GM10266 (cell line): ENCODE data around the gene SIGLEC1.

Source experiments
- DNase-seq: peaks from one replicate; pipeline ENCODE4 v3.0.0; 2012; ENCODE audit errors: extremely low spot score
- TF ChIP-seq, protein P1 (sequence below): IDR thresholded peaks from 2 replicates; pipeline ENCODE4 v1.5.1; 2012; ENCODE audit warnings: mild to moderate bottlenecking, low read depth; ENCODE audit not compliant: control insufficient read depth, insufficient read depth; ENCODE audit errors: missing control alignments

SIGLEC1 gene

DNA sequence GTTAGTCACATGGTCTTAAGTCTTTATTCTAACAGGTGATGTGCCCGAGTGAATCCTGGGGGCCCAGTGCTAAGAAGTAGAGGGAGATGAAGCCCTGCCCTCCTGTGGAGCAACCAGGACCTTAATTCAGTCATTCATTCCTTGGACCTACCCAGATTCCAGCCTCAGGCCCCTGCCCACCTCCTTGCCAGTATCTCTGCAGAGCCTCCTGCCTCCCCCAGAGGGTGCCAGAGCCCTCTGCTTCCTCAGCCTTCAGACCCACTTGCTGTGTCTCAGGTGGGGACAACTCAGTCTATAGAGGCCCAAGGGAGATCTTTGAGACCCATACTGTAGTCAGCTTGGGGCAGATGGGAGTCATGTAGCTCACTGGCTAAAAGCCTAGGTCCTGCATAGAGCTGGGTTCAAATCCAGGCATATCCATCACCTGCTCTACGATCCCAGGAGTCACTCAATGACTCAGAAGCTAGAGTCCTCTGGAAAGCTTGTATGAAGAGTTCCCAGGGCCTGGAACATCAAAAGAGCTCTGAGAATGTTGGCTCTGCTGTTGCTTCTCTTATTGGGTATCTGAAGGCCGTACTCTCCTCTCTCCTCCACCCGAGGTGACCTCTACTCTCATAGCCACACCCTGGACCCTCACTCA lies 3.9 kb upstream of the SIGLEC1 start:
- TF ChIP-seq, protein P1, sequence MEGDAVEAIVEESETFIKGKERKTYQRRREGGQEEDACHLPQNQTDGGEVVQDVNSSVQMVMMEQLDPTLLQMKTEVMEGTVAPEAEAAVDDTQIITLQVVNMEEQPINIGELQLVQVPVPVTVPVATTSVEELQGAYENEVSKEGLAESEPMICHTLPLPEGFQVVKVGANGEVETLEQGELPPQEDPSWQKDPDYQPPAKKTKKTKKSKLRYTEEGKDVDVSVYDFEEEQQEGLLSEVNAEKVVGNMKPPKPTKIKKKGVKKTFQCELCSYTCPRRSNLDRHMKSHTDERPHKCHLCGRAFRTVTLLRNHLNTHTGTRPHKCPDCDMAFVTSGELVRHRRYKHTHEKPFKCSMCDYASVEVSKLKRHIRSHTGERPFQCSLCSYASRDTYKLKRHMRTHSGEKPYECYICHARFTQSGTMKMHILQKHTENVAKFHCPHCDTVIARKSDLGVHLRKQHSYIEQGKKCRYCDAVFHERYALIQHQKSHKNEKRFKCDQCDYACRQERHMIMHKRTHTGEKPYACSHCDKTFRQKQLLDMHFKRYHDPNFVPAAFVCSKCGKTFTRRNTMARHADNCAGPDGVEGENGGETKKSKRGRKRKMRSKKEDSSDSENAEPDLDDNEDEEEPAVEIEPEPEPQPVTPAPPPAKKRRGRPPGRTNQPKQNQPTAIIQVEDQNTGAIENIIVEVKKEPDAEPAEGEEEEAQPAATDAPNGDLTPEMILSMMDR, result peak; percentile 54
- no peak for DNase-seq

DNA sequence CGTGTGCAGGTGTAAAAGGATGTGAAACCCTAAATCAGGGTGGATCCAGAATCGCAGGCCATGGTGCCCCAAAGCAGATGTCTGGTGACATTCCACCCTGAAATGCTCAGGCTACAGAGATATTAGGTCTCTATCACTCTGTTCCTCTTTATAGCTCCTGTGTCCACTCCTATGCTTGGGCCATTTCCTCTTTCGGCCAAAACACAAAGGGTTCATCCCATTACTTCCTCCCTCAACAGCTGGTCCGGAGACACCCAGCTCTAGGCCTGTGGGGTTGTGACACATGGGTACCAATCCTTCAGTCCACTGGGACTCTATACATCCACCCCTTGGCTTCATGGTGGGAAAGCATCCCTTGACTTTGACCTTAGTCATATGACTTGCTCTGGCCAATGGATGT lies 1.7 kb upstream of the SIGLEC1 start:
- TF ChIP-seq, protein P1, result no peak
- DNase-seq, result no peak

DNA sequence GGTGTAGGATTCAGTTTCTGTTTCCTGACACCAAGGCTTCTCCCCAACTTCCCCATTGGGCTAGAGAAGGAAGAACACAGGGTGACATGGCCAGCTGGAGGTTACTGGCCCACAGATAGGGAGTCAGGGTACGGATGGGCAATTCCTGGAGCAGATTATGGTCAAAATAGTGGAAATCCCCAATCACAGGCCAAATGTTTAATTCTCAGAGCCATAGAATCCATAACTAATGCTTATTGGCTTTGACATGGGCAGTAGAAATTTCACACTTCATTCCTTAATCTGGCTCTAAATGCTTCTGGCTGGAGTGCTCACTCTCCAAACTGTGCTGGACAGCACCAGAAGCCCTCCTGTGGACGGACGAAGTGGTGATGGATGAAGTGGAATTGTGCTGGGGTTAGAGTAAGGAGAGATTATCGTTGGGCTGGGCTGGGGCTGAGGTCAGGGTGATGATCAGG lies 887 bp downstream of the SIGLEC1 start:
- no peak for DNase-seq
- TF ChIP-seq, protein P1, result no peak

DNA sequence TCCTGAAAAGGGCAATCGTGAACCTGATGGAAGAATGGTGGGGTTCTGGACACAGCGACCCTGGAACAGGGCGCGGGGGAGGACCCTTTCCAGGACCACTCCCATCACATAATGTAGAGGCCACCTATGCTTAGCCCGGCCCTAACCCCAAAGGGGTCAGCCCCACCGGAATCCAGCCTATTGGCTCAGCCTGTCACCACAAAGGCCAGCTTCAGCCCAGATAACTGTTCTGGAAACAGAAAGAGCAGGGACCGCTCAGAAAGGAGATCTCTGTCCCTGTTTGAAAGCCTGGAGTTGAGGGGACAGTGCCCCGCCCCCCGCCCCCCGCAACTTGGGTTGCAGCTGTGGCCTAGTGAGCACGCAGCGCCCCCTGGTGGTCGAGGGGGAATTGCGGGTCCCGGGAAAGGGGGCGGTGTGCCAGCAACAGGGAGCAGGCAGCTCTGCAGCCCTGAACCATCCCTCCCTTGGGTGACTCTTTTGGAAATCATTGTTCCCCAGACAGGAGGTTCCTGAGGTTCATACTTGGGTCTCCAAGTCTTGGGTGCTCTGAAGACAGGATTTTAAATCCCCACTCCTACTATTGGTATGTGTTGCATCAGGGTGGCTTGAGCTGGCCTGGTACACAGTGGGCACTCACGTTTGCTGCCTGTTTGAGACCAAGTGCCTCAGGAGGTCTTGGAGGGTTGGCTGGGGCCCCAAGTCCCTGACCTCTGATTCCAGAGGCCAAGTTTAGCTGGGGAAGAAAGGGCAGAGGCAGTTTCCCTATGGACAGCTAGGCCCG lies 1.5 kb downstream of the SIGLEC1 start:
- TF ChIP-seq, protein P1, result peak; percentile 92

DNA sequence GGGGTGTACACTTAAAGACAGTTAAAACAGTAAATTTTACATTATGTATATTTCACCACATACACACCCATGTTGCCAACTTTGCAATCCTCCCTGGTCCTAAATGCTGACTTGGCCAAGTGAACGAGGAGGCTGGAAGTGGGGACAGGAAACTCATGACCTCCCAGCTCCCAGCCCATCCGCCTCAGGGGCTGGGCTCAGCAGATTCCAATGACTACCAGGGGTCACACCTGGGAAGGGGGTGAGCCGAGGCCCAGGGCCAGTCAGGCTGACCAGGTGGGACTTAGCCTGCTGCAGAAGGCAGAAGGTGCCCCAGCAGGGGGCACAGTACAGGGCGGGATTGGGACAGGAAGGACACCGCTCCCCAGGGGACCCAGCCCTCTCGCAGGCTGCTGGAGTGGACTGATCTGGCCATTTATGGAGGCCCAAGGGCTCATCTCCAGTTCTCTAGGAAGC lies 2.4 kb downstream of the SIGLEC1 start:
- no peak for DNase-seq

More for the DNA sequence above, 1.5 kb downstream of the SIGLEC1 start:
- peak; percentile 88 for DNase-seq

DNA sequence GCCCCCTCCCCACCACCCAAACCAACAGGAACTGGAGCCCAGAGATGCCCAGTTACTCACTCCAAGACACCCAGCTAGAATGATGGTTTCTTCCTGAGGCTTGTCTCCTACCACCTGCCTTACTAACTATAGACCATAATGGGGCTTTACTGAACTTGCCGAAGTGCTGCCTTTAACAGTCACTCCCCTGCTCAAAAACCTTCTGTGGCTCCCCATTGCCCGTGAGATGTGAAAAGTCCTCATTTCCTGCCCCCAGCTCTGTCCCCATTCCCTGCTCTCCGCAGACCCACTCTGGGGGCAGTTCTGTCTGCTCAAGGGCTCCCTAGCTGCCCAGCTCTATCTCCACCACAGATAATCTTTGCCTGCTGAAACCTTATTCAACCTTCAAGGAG lies 4.9 kb downstream of the SIGLEC1 start:
- TF ChIP-seq, protein P1, result no peak
- DNase-seq, result no peak

More for the DNA sequence above, 2.4 kb downstream of the SIGLEC1 start:
- TF ChIP-seq, protein P1, result no peak

DNA sequence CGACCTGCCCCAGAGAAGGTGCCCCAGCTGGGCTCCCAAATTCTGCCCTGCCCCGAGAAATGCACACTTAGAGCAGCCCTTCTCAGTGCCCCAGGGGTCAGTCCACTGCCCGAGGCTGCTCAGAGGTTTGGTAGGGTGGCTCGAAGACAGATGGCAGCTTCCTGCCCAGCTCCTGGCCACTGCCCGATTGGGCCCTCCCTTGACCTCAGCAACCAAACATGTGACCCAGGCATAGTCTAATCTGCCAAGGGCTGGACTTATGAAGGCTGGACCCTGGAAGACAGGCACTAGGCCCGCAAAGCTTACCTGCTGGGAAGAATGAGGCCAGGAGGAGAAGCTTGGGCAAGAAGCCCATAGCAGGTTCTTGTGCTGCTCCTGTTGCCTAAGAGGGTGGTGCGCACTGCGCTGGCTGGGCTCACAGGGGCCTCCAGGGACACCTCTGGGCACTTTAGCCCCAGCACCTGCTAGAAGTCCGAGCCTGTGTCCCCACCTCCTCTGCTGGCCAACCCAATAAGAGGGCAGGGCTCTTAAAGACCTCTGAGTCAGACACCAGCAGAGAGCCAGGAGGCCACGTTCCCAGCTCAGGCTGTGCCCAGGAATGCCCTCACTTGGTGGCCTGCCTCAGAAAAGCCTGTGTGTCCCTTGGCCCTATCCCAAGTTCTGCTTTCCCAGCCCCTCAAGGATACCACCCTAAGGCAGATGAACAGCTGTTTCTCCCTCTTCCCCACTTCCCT lies 5.5 kb downstream of the SIGLEC1 start:
- TF ChIP-seq, protein P1, result no peak
- no peak for DNase-seq
